Psoas muscle (tissue), 8 donors: ENCODE data around the gene PGAP6. TPM values are rescaled to one million over a fixed set of nuclear protein-coding genes. Genes with fewer than 3 reads are reported as not detected.

ENCODE experiments used
- ATAC-seq, 4 donors: fragments of 200-7000 bp; cut with Tn5 transposase; one replicate each; pipeline ENCODE4 v1.9.1; 2020; ENCODE audit warnings: moderate library complexity in 3 of 4, mild to moderate bottlenecking in 2 of 4
- DNase-seq, 2 donors: peaks; one replicate each; pipeline ENCODE4 v3.0.0-alpha.2; 2020
- H3K27ac ChIP-seq: fragments of 200-600 bp; one replicate; pipeline ENCODE4 v1.8.0; 2022
- H3K27me3 ChIP-seq, 3 donors: fragments of 200-600 bp in 1 of 3; one replicate each; pipeline versions ENCODE4 v1.6.1 to v1.8.0; 2013 to 2022; ENCODE audit warnings: low read length in 2 of 3, mild to moderate bottlenecking in 2 of 3, moderate library complexity in 1 of 3; ENCODE audit not compliant: insufficient read depth in 3 of 3
- H3K36me3 ChIP-seq, 2 donors: fragments of 200-600 bp in 1 of 2; one replicate each; pipeline versions ENCODE4 v1.6.1 to v1.8.0; 2013 to 2022; ENCODE audit warnings: low read depth in 1 of 2, mild to moderate bottlenecking in 1 of 2, moderate library complexity in 1 of 2; ENCODE audit not compliant: insufficient read depth in 1 of 2
- H3K4me1 ChIP-seq: fragments of 200-600 bp; one replicate; pipeline ENCODE4 v1.8.0; 2022
- H3K4me3 ChIP-seq: fragments of 200-600 bp; one replicate; pipeline ENCODE4 v1.8.0; 2022; ENCODE audit warnings: mild to moderate bottlenecking
- H3K9me3 ChIP-seq: fragments of 200-600 bp; one replicate; pipeline ENCODE4 v1.8.0; 2022
- CTCF ChIP-seq: fragments of 200-600 bp; IDR thresholded peaks from one replicate; pipeline ENCODE4 v1.8.0; 2022; ENCODE audit warnings: antibody characterized with exemption
- WGBS, 3 donors: extraction: QIAGEN DNeasy Blood & Tissue Kit; methylation state at CpG; one replicate each; pipeline versions ENCODE4 v1.1.6 to v1.1.7; 2013; 5-methylcytosine and 5-hydroxymethylcytosine counted together
- intact Hi-C, 2 donors: fragments of 100-400 bp; cut with DNase I; formaldehyde crosslinking; loops; one replicate each; pipeline versions ENCODE4 v1.11.0 to v1.14.2; 2022
- polyA plus RNA-seq, 3 donors: library from polyadenylated mRNA; stranded (reverse); fragments of 200-250 nt; gene quantifications; one replicate each; pipeline ENCODE4 v1.2.3, GENCODE V29; 2013
- total RNA-seq, 4 donors: library from RNA; stranded (reverse); fragmentation: NEBNext Ultra II Directional in 2 of 4; extraction: Animal tissue kit (Norgen Biotek cat#: 25700) in 2 of 4; gene quantifications; one replicate each; pipeline versions ENCODE4 v1.2.1 to v1.2.4, GENCODE V29; 2021 to 2023
- donor health status: healthy with polysubstance abuse.
- donor health status: DM: no; HTN: no; CAD: no; lungs with moderate emphysema.
- donor health status: Bipolar disorder and iron deficiency.
- donor health status: healthy.
- donor health status: DM: yes; HTN: yes; CAD: no.
- donor health status: DM: no; HTN: no; CAD: no.
- donor health status: DM: no; HTN: no; CAD: no.
- donor health status: DM: yes; HTN: yes; CAD: no.

Gene PGAP6
- total and polyA plus RNA-seq, 7 donors: 26.0 to 46.9 (median 33.8) TPM

- Histone ChIP-seq H3K4me1 (no peaks in the 10 kb centered on the region), H3K4me3 (no peak overlapping the region), H3K27me3 (no peaks in the 10 kb centered on the region), H3K9me3 (no peaks in the 10 kb centered on the region), H3K36me3 (peaks cover 0 to 27% of the 10 kb centered on the region in 2 donors), H3K27ac (no peak overlapping the region)
- intact Hi-C loops: no loop called here
- no peak for TF ChIP-seq CTCF
- peak in 1 of 4 donors; percentile 16 for ATAC-seq
- 88 to 93% (median 91%) methylated on average over 33 to 36 of the region's 36 CpGs for WGBS, 3 donors
- no peak for DNase-seq
Observed at GRCh38 chr16:410516-411178, 28.9 kb upstream of the PGAP6 start.

- Histone ChIP-seq H3K36me3 (peaks cover 0 to 26% of the 10 kb centered on the region in 2 donors), H3K4me3 (no peak overlapping the region), H3K4me1 (peaks cover 2% of the 10 kb centered on the region), H3K27me3 (no peaks in the 10 kb centered on the region), H3K27ac (no peak overlapping the region), H3K9me3 (no peaks in the 10 kb centered on the region)
- 77 to 84% (median 83%) methylated on average over 14 to 16 of the region's 16 CpGs for WGBS, 3 donors
- intact Hi-C loops: no loop called here
- TF ChIP-seq CTCF: no peak
- ATAC-seq: no peak
- no peak for DNase-seq
Observed at GRCh38 chr16:407253-407652, 25.5 kb upstream of the PGAP6 start.

- H3K27ac ChIP-seq: no peak overlapping the region
- no peak overlapping the region for H3K4me3 ChIP-seq
- H3K36me3 ChIP-seq: peaks cover 0 to 12% of the 10 kb centered on the region in 2 donors
- ATAC-seq (no peak), DNase-seq (no peak)
- no peaks in the 10 kb centered on the region for H3K27me3 ChIP-seq
- intact Hi-C loops: no loop called here
- H3K4me1 ChIP-seq: peaks cover 5% of the 10 kb centered on the region
- TF ChIP-seq CTCF: no peak
- 82 to 91% (median 87%) methylated on average over 27 of the region's 27 CpGs for whole genome bisulfite sequencing, 3 donors
- no peaks in the 10 kb centered on the region for H3K9me3 ChIP-seq
Observed at GRCh38 chr16:405548-406506, 24.0 kb upstream of the PGAP6 start.

GRCh38 chr16:404971-405486, 23.3 kb upstream of the PGAP6 start:
- Histone ChIP-seq H3K4me3 (no peak overlapping the region), H3K9me3 (no peaks in the 10 kb centered on the region), H3K36me3 (peaks cover 0 to 8% of the 10 kb centered on the region in 2 donors), H3K4me1 (peaks cover 9% of the 10 kb centered on the region), H3K27me3 (no peaks in the 10 kb centered on the region), H3K27ac (no peak overlapping the region)
- no peak for ATAC-seq
- intact Hi-C loops: no loop called here
- 79 to 89% (median 84%) methylated on average over 12 of the region's 12 CpGs for WGBS, 3 donors
- no peak for TF ChIP-seq CTCF
- DNase-seq: no peak
